ENCODE results near the gene SLC25A23. TPM values are rescaled to one million over a fixed set of nuclear protein-coding genes. Genes with fewer than 3 reads are reported as not detected.

Gene SLC25A23
- total RNA-seq, 1 experiment from 2014 or later: 42.9 TPM

DNA sequence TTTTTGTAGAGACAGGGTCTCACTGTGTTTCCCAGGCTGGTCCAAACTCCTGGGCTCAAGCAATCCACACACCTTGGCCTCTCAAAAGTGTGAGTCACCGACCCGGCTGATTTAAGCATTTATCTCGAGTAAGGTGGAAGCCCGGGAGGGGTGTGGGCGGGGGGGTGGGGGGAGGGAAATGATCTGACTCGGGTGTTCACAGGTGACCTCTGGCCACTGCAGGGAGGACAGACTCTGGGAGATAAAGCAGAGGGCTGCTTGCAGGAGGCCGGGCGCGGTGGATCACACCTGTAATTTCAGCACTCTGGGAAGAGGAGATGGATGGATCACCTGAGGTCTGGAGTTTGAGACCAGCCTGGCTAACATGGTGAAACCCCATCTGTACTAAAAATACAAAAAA is 14.1 kb upstream of the SLC25A23 start:
- Histone ChIP-seq H3K9me3 (ENCODE audit: control insufficient read depth, low read depth, low read length) (no peaks in the 10 kb centered on the region), H3K79me2 (ENCODE audit: insufficient read depth, low read length) (no peaks in the 10 kb centered on the region), H3K14ac (ENCODE audit: insufficient read depth, low read length) (no peak overlapping the region), H3K27me3 (ENCODE audit: insufficient read depth, low read length) (no peaks in the 10 kb centered on the region; the same call in 1 of the 2 replicates), H3K79me1 (ENCODE audit: insufficient read depth, low read depth, low read length, poor library complexity, severe bottlenecking) (no peaks in the 10 kb centered on the region), H4K5ac (ENCODE audit: insufficient read length, low read depth, low read length) (no peak overlapping the region), H4K91ac (ENCODE audit: insufficient read length, low read depth, low read length) (no peak overlapping the region), H2AK5ac (ENCODE audit: insufficient read length, low read length) (no peak overlapping the region), H3K56ac (ENCODE audit: insufficient read length, low read depth, low read length) (no peak overlapping the region), H2BK12ac (ENCODE audit: insufficient read length, low read depth, low read length) (no peak overlapping the region), H2BK15ac (ENCODE audit: low read depth, low read length) (no peak overlapping the region), H3K18ac (ENCODE audit: insufficient read length, low read depth, low read length) (no peak overlapping the region), H4K8ac (replicated peaks; ENCODE audit: insufficient read length, low read depth, low read length) (no peak overlapping the region), H2BK5ac (ENCODE audit: insufficient read length, low read length) (no peak overlapping the region), H3K4ac (ENCODE audit: low read depth, low read length) (no peak overlapping the region), H3T11ph (ENCODE audit: low read length) (no peak overlapping the region), H2BK20ac (ENCODE audit: low read depth, low read length, poor library complexity, severe bottlenecking) (no peak overlapping the region), H3K4me1 (ENCODE audit: insufficient read depth, low read length) (no peaks in the 10 kb centered on the region), H3K27ac (ENCODE audit: insufficient read length, low read depth, low read length) (no peak overlapping the region), H2BK120ac (ENCODE audit: low read depth, low read length, poor library complexity, severe bottlenecking) (no peak overlapping the region), H3K23ac (ENCODE audit: insufficient read length, low read depth, low read length) (no peak overlapping the region), H3K4me2 (ENCODE audit: insufficient read depth, insufficient read length, low read length) (no peak overlapping the region), H3K23me2 (ENCODE audit: insufficient read length, low read depth, low read length, poor library complexity, severe bottlenecking) (peaks cover 13% of the 10 kb centered on the region), H3K9ac (ENCODE audit: extremely low read depth, insufficient read length, low read length) (no peak overlapping the region), H4K20me1 (ENCODE audit: control insufficient read depth, insufficient read depth, insufficient read length) (no peaks in the 10 kb centered on the region), H2AFZ (ENCODE audit: low read length) (no peak overlapping the region)
- Mint-ChIP-seq H3K4me3 (peak overlapping the region in 1 of 2 experiments; percentile 22; a peak in 1 of 5 replicates), H3K36me3 (ENCODE audit: insufficient read depth in 1 of 3, low read depth in 3 of 3) (peaks cover 0 to 3% (median 0%) of the 10 kb centered on the region in 3 experiments; a peak in 3 of 7 replicates), H3K27ac (no peak overlapping the region), H3K4me1 (peaks cover 9 to 16% of the 10 kb centered on the region in 2 experiments), H3K9me3 (no peaks in the 10 kb centered on the region), H3K27me3 (ENCODE audit: low read depth) (peaks cover 17% of the 10 kb centered on the region)
- no peak for DNase-seq
- WGBS (ENCODE audit: extremely low coverage, insufficient read length, low lambda C conversion rate): no CpG with 5 or more reads among the region's 9 CpGs
- TF ChIP-seq CTCF (conservative IDR thresholded peaks at IDR 0.05): no peak

Measured in H9 (cell line).